Spleen (tissue), 11 donors: Measurements from ENCODE around the gene MED13. TPM values are rescaled to one million over a fixed set of nuclear protein-coding genes. Genes with fewer than 3 reads are reported as not detected.

Experiments
- DNase-seq: peaks from one replicate; pipeline ENCODE4 v3.0.0-alpha.2; 2020
- H3K27ac ChIP-seq, 8 donors: fragments of 200-600 bp; sonication (generic) in 7 of 8; 1 replicate in 4 of 8; 2 replicates in 4 of 8; pipeline versions ENCODE4 v1.5.0 to v1.8.0; 2016 to 2021; ENCODE audit warnings: inconsistent platforms in 4 of 8, mild to moderate bottlenecking in 4 of 8, moderate library complexity in 1 of 8
- H3K27me3 ChIP-seq, 7 donors: fragments of 200-600 bp; sonication (generic) in 6 of 7; replicated peaks in 1 of 7; 1 replicate in 4 of 7; 2 replicates in 3 of 7; pipeline versions ENCODE4 v1.5.0 to v1.8.0; 2016 to 2021; ENCODE audit warnings: inconsistent platforms in 3 of 7, mild to moderate bottlenecking in 1 of 7
- H3K36me3 ChIP-seq, 6 donors: fragments of 200-600 bp; sonication (generic) in 5 of 6; 1 replicate in 4 of 6; 2 replicates in 2 of 6; pipeline versions ENCODE4 v1.5.0 to v1.8.0; 2016 to 2021; ENCODE audit warnings: inconsistent platforms in 2 of 6
- H3K4me1 ChIP-seq, 6 donors: fragments of 200-600 bp; sonication (generic) in 5 of 6; 1 replicate in 3 of 6; 2 replicates in 3 of 6; pipeline versions ENCODE4 v1.5.0 to v1.8.0; 2016 to 2021; ENCODE audit warnings: inconsistent platforms in 3 of 6
- H3K4me3 ChIP-seq, 8 donors: fragments of 200-600 bp; sonication (generic) in 7 of 8; 1 replicate in 4 of 8; 2 replicates in 4 of 8; pipeline versions ENCODE4 v1.5.0 to v1.8.0; 2016 to 2021; ENCODE audit warnings: inconsistent platforms in 4 of 8, mild to moderate bottlenecking in 4 of 8, moderate library complexity in 2 of 8
- H3K9me3 ChIP-seq, 8 donors: fragments of 200-600 bp; sonication (generic) in 7 of 8; 1 replicate in 4 of 8; 2 replicates in 4 of 8; pipeline versions ENCODE4 v1.5.0 to v1.8.0; 2016 to 2021; ENCODE audit warnings: inconsistent platforms in 4 of 8
- CTCF ChIP-seq, 11 experiments: fragments of 200-600 bp in 7 of 11; fragments of 450-650 bp in 4 of 11; sonication (generic) in 4 of 11; IDR thresholded peaks in 8 of 11; conservative IDR thresholded peaks in 3 of 11; 1 replicate in 7 of 11; 2 replicates in 4 of 11; pipeline versions ENCODE4 v1.4.0 to v1.8.0; 2016 to 2021; ENCODE audit warnings: antibody characterized with exemption in 11 of 11, inconsistent platforms in 4 of 11, mild to moderate bottlenecking in 1 of 11
- POLR2A ChIP-seq, 3 donors: fragments of 450-650 bp; IDR thresholded peaks; one replicate each; pipeline ENCODE4 v1.5.1; 2017; ENCODE audit warnings: antibody characterized with exemption in 3 of 3, mild to moderate bottlenecking in 1 of 3
- POLR2AphosphoS5 ChIP-seq, 3 donors: sonication (generic); formaldehyde crosslinking; IDR thresholded peaks; one replicate each; pipeline ENCODE4 v1.5.1; 2017; ENCODE audit warnings: antibody characterized with exemption in 3 of 3
- WGBS, 5 donors: extraction: QIAGEN DNeasy Blood & Tissue Kit in 3 of 5; methylation state at CpG; one replicate each; pipeline versions ENCODE4 v1.1.5 to v1.1.7; 2013 to 2018; 5-methylcytosine and 5-hydroxymethylcytosine counted together
- intact Hi-C: fragments of 100-400 bp; cut with DNase I; formaldehyde crosslinking; loops from one replicate; pipeline ENCODE4 v1.15.0; 2023; ENCODE audit warnings: low total_unique reads
- polyA plus RNA-seq, 3 donors: library from polyadenylated mRNA; stranded (reverse); fragments of 200-250 nt; gene quantifications; one replicate each; pipeline ENCODE4 v1.2.1, GENCODE V29; 2013
- total RNA-seq, 7 donors: library from RNA; depleted of rRNA in 3 of 7; stranded (reverse); fragments of >200 nt in 3 of 7; fragmentation: NEBNext Ultra II Directional in 4 of 7; extraction: Animal tissue kit (Norgen Biotek cat#: 25700) in 4 of 7; gene quantifications; one replicate each; pipeline versions ENCODE4 v1.1.0 to v1.2.1, GENCODE V29; 2016 to 2021
- donor health status: healthy with polysubstance abuse.
- donor health status: DM: no; HTN: no; CAD: no; lungs with moderate emphysema.
- donor health status: DM: no; HTN: no; CAD: no.
- donor health status: Bipolar disorder and iron deficiency.
- donor health status: healthy.
- donor health status: DM: no; HTN: no; CAD: no.
- donor health status: DM: yes; HTN: yes; CAD: no.

MED13 gene
- total and polyA plus RNA-seq, 10 donors, result 4.0 to 104 (median 79.8) TPM

GRCh38 chr17:61955619-61956018 lies 109.5 kb downstream of the MED13 start:
- Histone ChIP-seq H3K4me1 (no peaks in the 10 kb centered on the region), H3K9me3 (no peaks in the 10 kb centered on the region), H3K4me3 (no peak overlapping the region), H3K27ac (no peak overlapping the region), H3K36me3 (peaks cover 12 to 100% (median 88%) of the 10 kb centered on the region in 6 donors), H3K27me3 (no peaks in the 10 kb centered on the region)
- 91 to 96% (median 92%) methylated on average over 4 of the region's 4 CpGs for WGBS, 5 donors
- intact Hi-C loops, result loop anchor here (10.0 kb wide), 1 partner anchor 49 kb away; no protein-coding TSS in a partner anchor
- no peak for TF ChIP-seq POLR2AphosphoS5 (IDR thresholded peaks at IDR 0.05)
- TF ChIP-seq CTCF (IDR thresholded peaks at IDR 0.05 in 8 of 11, conservative IDR thresholded peaks at IDR 0.05 in 3 of 11), result no peak
- TF ChIP-seq POLR2A (IDR thresholded peaks at IDR 0.05), result no peak
- DNase-seq, result no peak

GRCh38 chr17:61947367-61948078 lies 117.6 kb downstream of the MED13 start:
- H3K9me3 ChIP-seq, result no peaks in the 10 kb centered on the region
- H3K36me3 ChIP-seq, result peaks cover 13 to 100% (median 83%) of the 10 kb centered on the region in 6 donors
- 85 to 91% (median 87%) methylated on average over 3 of the region's 3 CpGs for WGBS, 5 donors
- TF ChIP-seq CTCF (IDR thresholded peaks at IDR 0.05 in 8 of 11, conservative IDR thresholded peaks at IDR 0.05 in 3 of 11) (no peak), POLR2A (IDR thresholded peaks at IDR 0.05) (no peak), POLR2AphosphoS5 (IDR thresholded peaks at IDR 0.05) (no peak)
- H3K27ac ChIP-seq, result no peak overlapping the region
- no peak overlapping the region for H3K4me3 ChIP-seq
- H3K4me1 ChIP-seq, result no peaks in the 10 kb centered on the region
- intact Hi-C loops, result no loop called here
- H3K27me3 ChIP-seq, result no peaks in the 10 kb centered on the region
- no peak for DNase-seq

- no peak for TF ChIP-seq POLR2A (IDR thresholded peaks at IDR 0.05)
- TF ChIP-seq POLR2AphosphoS5 (IDR thresholded peaks at IDR 0.05), result no peak
- no peak for TF ChIP-seq CTCF (IDR thresholded peaks at IDR 0.05 in 8 of 11, conservative IDR thresholded peaks at IDR 0.05 in 3 of 11)
- no peaks in the 10 kb centered on the region for H3K4me1 ChIP-seq
These were observed 118.7 kb downstream of the MED13 start for GRCh38 chr17:61946359-61946758.

GRCh38 chr17:61943117-61943516 lies 122.0 kb downstream of the MED13 start:
- H3K9me3 ChIP-seq, result no peaks in the 10 kb centered on the region
- H3K4me3 ChIP-seq, result no peak overlapping the region
- TF ChIP-seq POLR2A (IDR thresholded peaks at IDR 0.05) (no peak), POLR2AphosphoS5 (IDR thresholded peaks at IDR 0.05) (no peak), CTCF (IDR thresholded peaks at IDR 0.05 in 8 of 11, conservative IDR thresholded peaks at IDR 0.05 in 3 of 11) (no peak)
- peaks cover 2 to 71% (median 46%) of the 10 kb centered on the region in 6 donors for H3K36me3 ChIP-seq
- intact Hi-C loops, result no loop called here
- no peak for DNase-seq
- WGBS, 5 donors, result 93 to 98% (median 97%) methylated on average over 1 of the region's 1 CpG
- no peaks in the 10 kb centered on the region for H3K4me1 ChIP-seq
- H3K27me3 ChIP-seq, result no peaks in the 10 kb centered on the region
- H3K27ac ChIP-seq, result no peak overlapping the region

More at GRCh38 chr17:61946359-61946758, 118.7 kb downstream of the MED13 start:
- intact Hi-C loops, result no loop called here
- no peak overlapping the region for H3K4me3 ChIP-seq
- peaks cover 8 to 93% (median 72%) of the 10 kb centered on the region in 6 donors for H3K36me3 ChIP-seq
- H3K27me3 ChIP-seq, result no peaks in the 10 kb centered on the region
- no peak for DNase-seq
- WGBS, 5 donors, result 90 to 94% (median 91%) methylated on average over 2 of the region's 2 CpGs
- H3K9me3 ChIP-seq, result no peaks in the 10 kb centered on the region
- no peak overlapping the region for H3K27ac ChIP-seq
